G401.6 (cell line): ENCODE data around the gene CDYL.

Source experiments
- FAIRE-seq: peaks from 2 replicates; lab custom pipeline; 2012; peaks lifted over from hg19 to GRCh38; lab: Jason Lieb, UNC

The CDYL gene

DNA sequence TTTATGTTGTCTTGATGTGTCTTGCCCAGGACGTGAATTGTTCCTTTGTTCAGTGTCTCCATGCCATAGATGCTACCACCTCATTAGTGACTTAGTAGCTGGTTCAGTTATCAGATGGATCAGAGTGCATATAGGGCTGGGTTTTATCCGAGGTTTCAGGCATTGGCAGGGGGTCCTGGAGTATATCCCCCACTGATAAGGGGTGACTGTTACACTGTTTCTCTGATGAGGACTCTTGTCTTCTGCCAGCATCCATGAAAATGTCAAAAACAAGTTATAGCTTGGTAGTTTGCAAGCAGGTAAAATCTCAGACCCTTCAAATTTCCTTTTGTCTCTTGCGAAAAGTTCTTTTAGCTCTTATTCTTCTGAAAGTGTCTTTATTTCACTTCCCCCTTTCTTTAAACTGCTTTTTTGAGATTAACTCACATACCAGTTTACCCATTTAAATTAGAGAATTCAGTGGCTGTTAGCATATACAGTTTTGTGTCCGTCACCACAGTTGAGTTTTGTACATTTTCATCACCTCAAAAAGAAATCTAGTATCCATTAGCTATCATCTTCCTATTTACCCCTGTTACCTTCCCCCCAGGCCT lies 109.2 kb downstream of the CDYL start:
- no peak for FAIRE-seq

DNA sequence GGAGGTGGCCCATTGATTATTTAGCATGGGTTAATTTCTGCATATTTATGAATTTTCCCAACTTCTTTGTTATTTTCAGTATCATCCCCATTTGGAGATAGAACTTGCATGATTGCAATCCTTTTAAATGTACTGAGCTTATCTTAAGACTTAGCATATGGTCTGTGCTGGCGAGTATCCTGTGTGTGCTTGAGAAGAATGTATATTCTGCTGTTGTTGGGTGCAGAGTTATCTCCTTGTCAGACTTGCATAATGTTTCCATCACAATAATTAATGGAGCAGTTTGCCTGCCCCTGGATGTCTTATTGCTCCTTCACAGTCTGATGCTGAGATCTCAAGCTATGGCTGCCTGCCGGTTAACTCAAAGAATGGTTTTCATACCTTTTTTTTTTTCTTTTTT lies 112.6 kb downstream of the CDYL start:
- FAIRE-seq: no peak

DNA sequence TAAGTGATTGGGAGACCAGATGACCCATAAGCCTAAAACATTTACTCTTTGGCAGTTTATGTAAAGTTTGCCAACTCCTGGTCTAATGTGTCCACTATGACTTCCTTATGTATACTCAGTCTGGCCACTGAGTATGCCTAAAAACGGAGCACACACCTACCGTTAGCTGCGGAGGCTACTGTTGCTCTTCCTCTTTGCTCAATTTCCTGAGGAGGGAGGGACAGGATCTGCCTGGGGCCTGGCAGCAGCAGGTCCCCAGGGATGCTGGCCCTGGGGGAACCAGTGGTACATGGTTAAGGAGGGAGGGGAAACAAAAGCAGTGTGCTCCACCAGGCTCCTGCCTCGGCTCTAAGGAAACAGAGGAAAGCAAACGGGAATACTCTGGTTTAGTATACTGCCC lies 113.5 kb downstream of the CDYL start:
- FAIRE-seq: no peak

DNA sequence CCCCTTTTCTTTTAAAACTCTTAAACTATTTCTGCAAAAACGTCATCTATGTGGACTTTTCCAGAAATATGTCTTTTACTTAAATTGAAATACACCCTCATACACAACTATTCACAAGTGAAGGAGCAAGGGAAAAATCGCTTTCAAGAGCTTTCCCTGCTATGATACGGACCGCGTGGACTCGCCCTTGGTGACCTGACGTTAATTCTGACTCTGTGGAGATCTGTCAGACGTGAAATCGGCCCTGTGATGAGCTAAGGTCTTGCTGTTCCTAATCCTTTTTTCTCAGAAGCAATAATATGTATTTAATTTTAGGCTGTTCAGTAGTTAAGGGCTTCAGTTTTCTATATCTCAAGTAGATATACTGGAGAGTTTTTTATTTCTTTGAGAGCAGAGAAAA lies 114.0 kb downstream of the CDYL start:
- no peak for FAIRE-seq

DNA sequence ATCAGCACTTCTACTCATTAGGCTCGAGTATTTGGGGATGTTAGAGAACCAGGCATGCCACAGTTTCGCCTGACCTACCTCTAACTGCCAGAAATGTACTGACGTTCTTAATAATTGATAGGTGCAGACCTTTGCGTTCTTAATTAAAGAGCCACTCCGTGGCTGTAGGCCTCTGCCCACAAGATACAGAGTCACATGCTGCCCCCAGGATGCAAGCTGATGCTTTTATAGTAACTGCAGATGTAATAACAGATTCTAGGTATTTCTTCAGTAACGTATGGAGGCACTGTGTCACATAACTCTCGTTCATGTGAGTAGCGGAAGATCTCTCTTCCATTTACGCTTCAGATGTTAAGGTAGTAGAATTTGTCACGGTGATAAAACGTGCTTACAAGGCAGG lies 114.4 kb downstream of the CDYL start:
- no peak for FAIRE-seq

DNA sequence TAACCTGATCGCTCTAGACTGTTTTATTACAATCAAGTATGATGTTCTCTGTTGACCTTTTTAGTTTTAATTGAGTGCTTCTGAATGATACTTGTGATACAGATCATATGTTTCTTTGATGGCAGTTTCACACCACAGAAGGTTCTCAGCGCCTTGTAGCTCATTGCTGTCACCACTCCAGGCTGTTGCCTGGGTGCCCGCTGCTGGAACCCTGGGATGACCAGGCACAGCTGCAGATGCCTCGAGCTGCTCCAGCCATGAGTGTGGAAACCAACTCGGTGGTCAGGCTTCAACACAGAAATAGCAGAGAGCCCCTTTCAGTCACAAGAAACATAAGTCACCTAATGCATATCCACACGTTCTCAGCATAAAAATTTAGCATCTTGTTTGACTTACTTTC lies 114.9 kb downstream of the CDYL start:
- no peak for FAIRE-seq

DNA sequence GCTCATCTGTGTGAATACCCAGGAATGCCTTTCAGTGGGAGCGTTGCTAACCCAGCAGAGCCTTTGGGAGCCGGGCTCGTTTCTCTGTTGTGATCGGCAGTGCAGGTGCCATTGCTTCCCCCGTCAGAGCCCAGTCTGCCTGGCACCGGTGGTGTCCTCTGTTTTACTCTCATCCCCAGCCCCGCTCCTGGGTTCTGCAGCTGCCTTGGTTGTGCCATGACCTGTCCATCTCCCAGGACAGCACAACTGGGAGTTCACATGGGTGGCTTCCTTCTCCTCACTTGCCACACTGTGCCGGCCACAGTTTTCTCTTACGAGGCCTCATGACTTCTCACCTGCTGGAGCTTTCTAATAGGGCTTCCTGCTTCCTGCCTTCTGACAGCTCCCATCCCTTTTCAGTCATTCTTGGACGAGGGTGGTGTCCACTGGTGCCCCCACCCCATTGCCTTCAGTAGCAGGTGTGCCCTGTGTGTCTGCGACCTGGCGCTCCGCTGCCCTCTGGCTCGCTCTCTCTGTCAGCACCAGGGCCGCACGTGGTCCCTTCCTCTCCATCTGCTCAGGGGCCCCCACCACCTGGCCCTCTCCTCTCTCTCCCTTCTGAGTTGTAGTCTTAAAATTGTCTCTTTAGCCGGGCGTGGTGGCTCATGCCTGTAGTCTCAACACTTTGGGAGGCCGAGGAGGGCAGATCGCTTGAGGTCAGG lies 116.7 kb downstream of the CDYL start:
- FAIRE-seq: no peak

DNA sequence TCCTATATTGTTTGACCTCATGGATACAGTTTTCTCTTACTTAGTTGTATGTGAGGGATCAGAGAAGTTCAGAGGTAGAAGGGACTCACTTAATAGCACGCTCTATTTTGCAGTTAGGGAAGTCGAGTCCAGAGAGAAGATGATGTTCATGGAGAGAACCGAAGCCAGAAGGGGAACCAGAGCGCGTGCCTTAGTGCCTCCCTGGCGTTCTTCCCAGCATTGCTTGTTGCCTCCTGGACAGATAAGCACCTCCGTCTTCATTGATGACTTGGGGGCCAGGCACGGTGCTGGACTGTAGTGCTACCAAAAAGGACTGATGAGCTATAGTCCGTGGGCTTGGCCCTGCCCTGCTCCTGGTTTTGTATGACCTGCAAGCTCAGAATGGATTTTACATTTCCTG lies 117.8 kb downstream of the CDYL start:
- no peak for FAIRE-seq

DNA sequence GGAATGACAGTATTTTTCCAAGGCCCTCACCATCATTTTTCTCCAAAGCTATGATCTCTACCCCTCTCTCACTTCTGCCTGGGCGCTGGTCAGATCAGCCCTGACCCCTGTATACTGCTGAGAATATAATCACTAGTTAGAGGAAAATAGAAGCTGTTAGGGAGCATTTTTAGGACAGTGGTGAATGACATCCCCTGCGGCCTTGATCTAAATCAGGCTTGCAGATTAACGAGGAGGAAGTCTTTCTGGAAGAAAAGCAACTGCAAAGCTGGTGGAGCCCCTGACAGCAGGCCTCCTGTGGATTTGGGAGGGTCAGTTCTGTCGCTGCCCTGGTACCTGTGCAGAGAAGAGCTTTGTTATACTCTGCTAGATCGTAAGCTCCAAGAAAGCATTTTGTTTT lies 119.8 kb downstream of the CDYL start:
- no peak for FAIRE-seq

DNA sequence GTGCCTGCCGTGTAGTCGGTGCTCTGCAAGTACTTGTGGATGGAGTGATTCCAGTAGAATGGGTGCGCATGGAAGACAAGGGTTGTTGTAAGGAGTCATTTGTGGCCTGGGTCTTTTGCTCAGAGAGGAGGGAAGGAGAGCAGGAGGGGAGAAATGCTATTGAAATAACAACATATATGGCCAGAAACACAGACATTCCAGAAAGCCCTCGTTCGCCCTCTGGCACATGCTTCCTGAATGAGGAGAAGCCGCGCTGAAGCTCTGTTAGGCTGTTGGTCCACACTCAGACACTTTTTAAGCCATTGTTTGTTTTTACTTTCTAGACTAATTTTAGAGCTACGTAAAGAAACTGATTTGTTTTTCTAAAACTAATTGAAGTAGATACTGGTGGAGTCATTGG lies 120.2 kb downstream of the CDYL start:
- FAIRE-seq: no peak

DNA sequence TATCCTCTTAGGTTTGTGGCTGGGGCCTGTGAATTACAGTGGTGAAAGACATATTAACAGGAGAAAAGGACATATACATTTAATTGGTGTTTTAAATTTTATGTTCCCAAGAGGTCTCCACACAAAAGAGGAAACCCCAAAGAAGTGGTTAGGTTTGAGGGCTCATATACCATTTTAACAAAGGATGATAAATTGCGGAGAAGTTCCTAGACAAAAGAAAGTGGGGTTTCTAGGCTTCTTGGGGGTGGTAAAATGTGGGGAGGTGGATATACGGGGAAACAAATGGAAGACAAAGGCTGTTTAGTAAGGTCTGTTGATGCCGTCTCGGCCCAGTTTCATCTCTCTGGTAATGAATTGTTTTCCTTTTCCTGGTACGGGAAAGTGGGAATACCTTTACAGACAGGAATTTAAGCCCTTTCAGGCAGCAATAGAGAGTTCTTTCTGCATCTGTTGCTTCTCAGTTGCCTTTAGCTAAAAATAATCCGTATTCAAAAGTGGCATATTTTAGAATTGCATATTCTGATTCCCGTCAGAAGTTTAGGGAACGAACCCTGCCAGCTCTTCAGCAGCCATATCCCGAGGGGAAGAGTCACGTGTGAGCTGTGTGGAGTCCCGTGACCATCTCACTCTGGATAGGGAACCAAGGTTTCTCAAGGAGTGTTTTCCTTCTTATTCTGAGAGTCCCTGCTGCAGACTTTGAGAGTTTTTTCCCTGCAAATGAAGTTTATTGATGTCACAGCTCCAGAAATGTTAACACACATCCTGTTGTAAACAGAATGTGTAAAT lies 123.2 kb downstream of the CDYL start:
- no peak for FAIRE-seq

DNA sequence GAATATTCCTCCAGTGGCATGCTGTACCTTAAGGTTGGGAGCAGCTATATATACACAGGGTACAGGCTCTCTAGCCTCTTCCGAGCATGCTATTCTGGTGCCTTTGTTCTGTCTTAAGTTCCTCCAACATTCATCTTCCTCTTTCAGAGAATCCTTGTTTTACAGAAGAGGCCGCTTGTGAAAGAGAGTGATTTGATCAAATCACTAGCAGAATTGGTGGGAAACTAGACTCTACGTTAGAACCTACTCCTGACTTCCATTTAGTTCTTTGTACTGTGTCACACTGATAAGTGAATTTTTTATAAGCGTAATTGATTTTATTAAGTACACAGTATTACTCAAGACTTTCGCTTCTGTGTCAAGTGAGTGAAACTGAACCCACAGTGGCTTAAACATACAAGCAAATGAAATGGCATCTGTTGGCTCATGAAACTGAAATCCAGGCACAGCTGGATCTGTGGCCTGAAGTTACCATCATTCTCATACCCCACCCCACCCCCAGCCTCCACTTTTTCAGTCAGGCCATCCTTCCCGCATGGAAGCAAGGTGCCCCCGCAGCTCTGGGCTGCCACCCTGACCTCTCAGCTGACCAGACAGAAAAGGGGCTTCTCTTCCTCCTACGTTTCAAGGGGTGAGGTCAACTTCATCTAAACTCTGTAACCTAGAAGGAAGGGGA lies 125.3 kb downstream of the CDYL start:
- FAIRE-seq: no peak

DNA sequence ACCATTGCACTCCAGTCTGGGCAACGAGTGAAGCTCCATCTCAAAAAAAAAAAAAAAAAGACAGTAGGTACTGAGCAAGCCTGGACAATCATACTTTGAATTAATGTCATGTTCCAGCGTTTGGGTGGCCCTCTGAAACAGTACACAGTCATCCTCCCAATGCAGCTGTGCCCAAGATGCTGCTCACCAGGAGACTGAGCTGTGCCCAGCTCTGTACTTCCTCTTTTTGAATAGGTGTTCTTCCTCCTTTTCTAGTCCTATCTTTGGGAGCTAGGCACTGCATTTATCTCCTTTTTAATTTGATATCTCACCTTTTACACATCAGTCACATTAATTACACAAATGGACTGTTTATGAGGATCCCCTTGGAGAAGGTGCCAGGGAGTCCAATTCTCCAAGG lies 126.2 kb downstream of the CDYL start:
- FAIRE-seq: no peak

DNA sequence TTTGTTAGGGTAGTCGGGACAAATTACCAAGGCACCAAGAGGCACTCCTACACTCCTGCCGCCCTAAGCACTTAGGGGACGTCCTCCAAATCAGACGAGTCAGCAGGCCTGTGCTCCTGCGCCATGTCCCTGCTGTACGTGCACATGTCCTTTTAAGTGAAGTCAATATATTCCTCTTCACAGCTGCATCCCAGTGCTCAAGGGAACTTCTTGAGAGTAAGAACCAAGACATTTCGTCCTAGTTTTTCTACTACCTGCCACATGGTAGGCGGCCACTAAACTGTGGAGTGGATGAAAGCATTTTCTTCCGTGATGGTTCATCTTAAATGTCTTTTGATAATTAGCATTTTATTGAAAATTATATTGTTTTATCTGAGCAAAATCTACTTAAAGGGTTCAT lies 126.9 kb downstream of the CDYL start:
- no peak for FAIRE-seq

DNA sequence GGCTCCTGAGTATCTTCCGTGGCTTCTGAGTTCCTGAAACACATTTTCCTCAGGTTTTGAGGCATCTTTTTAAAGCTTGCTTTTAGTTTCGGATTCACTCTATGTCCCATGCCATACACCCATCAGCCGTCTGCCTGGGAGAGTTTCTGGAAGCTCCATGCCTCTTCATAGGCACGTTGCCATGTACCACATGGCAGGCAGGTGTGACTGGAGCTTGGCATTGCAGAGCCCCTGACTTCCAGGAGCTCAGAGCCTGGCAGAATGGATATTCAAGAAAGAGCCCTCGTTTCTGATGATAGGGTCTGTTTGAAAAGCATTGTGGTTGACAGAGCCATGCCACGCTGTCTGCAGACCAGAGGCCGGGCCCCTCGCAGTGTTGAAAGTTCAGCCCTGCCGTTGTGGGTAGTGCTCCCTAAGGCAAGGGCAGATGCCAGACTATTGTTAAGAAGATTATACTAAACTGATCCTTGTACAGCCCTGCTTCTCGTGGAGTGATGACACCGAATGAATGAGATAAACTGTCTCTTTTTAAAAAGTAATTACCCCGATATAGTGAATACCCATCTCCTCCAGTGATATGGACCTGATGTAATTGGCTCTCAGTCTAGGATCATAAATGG lies 127.7 kb downstream of the CDYL start:
- no peak for FAIRE-seq

DNA sequence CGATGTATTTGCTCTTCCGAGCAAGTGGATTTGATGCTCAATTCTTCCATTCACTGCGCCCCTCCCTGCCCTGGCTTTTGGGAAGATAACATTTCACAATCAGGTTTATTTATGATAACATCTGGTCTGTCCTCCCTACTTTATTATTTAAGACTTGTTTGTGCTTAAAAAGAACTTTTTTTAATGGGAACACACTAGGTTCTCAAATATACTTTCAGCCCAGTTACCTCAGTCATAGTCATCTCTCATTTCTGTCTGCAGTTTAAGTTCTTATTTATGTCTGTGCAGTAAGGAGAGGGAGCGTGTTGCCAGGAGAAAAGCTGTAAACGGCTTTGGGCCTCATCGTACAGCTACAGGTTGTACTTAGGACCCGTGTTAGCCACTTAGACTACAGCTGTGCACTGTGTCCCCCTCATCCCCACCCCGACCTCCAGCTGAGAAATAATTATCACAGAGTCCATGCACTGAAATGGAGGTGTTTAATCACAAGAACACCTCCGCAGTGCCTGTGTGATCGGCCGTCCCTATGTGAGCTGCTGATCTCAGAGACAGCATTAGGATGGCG lies 128.3 kb downstream of the CDYL start:
- no peak for FAIRE-seq

DNA sequence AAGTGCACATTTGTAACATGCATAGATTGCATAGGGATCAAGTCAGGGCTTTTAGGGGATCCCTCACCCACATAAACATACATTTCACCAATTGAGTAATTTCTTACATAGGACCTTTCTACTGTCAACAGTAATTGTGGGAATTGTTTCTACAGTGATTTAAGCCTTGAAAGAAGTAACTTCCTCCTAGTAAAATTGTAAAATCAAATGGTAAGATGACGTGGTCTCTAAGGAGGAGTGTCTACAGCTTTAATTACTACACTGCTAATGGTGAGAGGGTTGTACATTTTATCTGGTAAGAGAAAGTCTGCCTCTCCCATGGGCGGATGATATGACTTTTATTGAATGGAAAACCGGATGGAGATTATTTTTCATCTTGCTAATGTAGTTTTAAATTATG lies 129.6 kb downstream of the CDYL start:
- FAIRE-seq: no peak

DNA sequence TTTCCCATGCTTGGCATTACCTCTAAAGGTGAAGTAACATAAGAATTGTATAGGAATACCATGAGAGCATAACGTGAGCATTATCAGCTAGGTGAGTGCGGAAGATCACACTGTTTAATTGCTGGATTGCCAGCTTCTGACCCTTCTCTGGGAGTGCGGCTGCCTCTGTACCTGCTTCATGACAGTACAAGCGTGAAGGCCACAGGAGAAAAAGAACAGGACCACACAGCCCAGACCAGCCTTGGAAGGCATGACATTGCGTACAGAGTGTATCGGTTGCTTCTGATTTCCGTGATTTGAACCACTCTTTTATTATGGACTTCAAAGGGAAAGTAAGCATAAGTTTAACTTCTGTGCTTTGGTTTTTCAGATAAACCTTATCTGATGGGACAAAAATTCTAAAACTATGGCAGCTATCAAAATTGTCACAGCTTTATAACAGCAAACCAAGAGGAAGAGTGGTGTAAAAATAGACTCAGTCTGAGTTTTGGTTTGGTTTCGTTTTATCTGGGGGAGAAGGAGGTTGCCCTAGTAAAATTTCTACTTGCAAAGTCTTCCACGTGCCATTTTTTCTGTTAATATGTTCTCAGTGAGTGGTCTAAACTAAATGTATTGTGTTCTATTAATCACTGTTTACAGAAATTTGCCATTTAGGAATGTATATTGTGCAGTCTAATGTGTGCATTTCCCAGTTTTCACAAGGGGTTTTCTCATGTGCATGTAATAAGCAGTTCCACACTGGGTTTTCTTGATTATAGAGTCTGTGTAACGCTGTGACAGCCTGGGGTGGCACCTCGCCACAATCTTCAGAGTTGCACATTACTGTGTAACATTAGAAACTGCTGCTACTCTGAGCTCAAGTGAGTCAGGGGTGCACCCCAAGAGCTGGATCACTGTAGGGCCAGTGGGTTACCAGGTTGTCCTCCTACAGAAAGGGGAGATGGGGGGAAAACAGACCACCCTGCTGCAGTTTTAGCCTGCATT lies 130.4 kb downstream of the CDYL start:
- no peak for FAIRE-seq

DNA sequence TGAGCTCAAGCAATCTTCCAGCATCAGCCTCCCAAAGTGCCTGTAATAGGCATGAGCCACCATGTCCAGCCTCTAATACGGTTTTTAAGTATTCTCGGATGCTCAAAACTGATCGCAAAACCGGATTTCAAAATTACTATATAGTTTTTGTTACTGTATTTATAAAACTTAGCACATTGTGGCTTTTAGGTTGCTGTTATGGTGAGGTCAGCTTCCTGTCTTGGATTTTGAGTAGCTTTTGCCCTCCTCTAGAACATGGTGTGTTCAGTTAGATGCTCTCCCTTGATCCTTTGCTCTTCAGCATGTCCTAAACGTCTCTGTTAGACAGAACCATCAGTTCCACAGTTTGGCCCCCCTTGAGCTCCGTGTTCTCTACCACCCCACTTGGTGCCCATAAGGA lies 131.4 kb downstream of the CDYL start:
- no peak for FAIRE-seq

DNA sequence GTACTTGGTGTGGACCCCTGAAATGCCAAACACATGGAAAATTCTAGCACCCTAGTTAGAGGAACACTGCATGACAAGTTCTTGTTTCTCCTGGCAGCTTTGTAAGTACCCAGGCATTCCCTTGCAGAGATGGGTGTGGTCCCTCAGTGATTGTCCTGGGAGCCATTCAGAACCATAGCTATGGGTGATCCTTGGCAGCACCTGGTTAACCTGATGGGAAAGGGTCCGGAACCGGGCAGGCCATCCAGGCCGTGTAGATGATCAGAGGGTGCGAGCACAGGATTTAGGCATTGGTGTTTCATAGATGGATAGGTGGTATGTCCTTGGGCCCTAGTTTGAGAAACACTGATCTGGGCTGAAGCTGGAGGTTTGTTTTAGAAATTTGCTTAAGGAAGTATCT lies 131.9 kb downstream of the CDYL start:
- no peak for FAIRE-seq

DNA sequence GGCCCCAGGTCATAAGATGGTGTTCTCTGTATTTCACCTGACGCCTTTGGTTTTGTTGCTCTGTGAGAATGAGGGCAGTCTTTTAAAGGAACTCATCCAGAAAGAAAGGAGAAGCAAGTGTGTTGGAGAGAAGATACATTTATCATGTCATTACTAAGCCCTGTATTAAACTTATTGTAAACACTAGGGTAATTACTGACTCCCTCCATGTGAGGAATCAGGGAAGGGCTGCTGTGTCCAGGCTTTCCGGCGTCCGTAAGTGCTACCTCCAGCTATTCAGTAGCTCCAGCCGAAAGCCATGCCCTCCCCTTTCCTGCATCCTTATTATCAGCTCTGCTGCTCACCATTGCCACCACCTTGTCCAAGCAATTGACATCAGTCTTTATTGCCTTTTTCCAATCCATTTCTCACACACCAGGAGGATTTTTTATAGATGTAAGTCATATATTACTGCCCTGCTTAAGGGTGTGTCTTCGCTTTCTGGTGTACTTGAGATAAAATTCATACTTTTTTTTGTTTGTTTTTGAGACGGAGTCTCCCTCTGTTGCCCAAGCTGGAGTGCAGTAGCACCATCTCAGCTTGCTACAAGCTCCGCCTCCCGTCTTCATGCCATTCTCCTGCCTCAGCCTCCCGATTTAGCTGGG lies 133.0 kb downstream of the CDYL start:
- no peak for FAIRE-seq
